ENCODE measurements around the gene OR1I1.

Gene OR1I1

GRCh38 chr19:15138427-15138826, 56.4 kb downstream of the OR1I1 start:
- no peak overlapping the region for H3K4me3 ChIP-seq (ENCODE audit: low read length)
- H3K9me2 ChIP-seq (replicated peaks; ENCODE audit: control insufficient read depth, low read length): no peaks in the 10 kb centered on the region
- H3K27ac ChIP-seq (ENCODE audit: low read depth, low read length): no peak overlapping the region
- peaks cover 9% of the 10 kb centered on the region for H3K9me3 ChIP-seq (ENCODE audit: control insufficient read depth, insufficient read depth, low read length)
- H3K27me3 ChIP-seq (ENCODE audit: control insufficient read depth, low read length): no peaks in the 10 kb centered on the region
- no peaks in the 10 kb centered on the region for H4K20me1 ChIP-seq (ENCODE audit: control insufficient read depth, insufficient read depth, low read depth, low read length)
- no peaks in the 10 kb centered on the region for H3K36me3 ChIP-seq (ENCODE audit: control insufficient read depth, low read length)
- no peaks in the 10 kb centered on the region for H3K4me1 ChIP-seq (ENCODE audit: control insufficient read depth, low read length)
- TF ChIP-seq EZH2phosphoT487 (IDR thresholded peaks at IDR 0.05; ENCODE audit: borderline replicate concordance, low read length): no peak
- TF ChIP-seq, protein P1, sequence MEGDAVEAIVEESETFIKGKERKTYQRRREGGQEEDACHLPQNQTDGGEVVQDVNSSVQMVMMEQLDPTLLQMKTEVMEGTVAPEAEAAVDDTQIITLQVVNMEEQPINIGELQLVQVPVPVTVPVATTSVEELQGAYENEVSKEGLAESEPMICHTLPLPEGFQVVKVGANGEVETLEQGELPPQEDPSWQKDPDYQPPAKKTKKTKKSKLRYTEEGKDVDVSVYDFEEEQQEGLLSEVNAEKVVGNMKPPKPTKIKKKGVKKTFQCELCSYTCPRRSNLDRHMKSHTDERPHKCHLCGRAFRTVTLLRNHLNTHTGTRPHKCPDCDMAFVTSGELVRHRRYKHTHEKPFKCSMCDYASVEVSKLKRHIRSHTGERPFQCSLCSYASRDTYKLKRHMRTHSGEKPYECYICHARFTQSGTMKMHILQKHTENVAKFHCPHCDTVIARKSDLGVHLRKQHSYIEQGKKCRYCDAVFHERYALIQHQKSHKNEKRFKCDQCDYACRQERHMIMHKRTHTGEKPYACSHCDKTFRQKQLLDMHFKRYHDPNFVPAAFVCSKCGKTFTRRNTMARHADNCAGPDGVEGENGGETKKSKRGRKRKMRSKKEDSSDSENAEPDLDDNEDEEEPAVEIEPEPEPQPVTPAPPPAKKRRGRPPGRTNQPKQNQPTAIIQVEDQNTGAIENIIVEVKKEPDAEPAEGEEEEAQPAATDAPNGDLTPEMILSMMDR (IDR thresholded peaks at IDR 0.05; ENCODE audit: low read depth, low read length, poor library complexity, severe bottlenecking): no peak
- no peaks in the 10 kb centered on the region for H3F3A ChIP-seq (ENCODE audit: control insufficient read depth, insufficient read depth)
- H3K79me2 ChIP-seq (ENCODE audit: control insufficient read depth, low read length): no peaks in the 10 kb centered on the region
- no peak overlapping the region for H3K4me2 ChIP-seq (ENCODE audit: low read length)

GRCh38 chr19:15141143-15141542, 59.1 kb downstream of the OR1I1 start:
- H3F3A ChIP-seq (ENCODE audit: control insufficient read depth, insufficient read depth): no peaks in the 10 kb centered on the region
- H3K9me2 ChIP-seq (replicated peaks; ENCODE audit: control insufficient read depth, low read length): no peaks in the 10 kb centered on the region
- no peak overlapping the region for H3K4me2 ChIP-seq (ENCODE audit: low read length)
- no peaks in the 10 kb centered on the region for H3K27me3 ChIP-seq (ENCODE audit: control insufficient read depth, low read length)
- H3K27ac ChIP-seq (ENCODE audit: low read depth, low read length): no peak overlapping the region
- peaks cover 9% of the 10 kb centered on the region for H3K9me3 ChIP-seq (ENCODE audit: control insufficient read depth, insufficient read depth, low read length)
- H3K4me3 ChIP-seq (ENCODE audit: low read length): no peak overlapping the region
- TF ChIP-seq, protein P1 (IDR thresholded peaks at IDR 0.05; ENCODE audit: low read depth, low read length, poor library complexity, severe bottlenecking): no peak
- TF ChIP-seq EZH2phosphoT487 (IDR thresholded peaks at IDR 0.05; ENCODE audit: borderline replicate concordance, low read length): no peak
- no peaks in the 10 kb centered on the region for H3K36me3 ChIP-seq (ENCODE audit: control insufficient read depth, low read length)
- H3K79me2 ChIP-seq (ENCODE audit: control insufficient read depth, low read length): no peaks in the 10 kb centered on the region
- H3K4me1 ChIP-seq (ENCODE audit: control insufficient read depth, low read length): no peaks in the 10 kb centered on the region
- H4K20me1 ChIP-seq (ENCODE audit: control insufficient read depth, insufficient read depth, low read depth, low read length): no peaks in the 10 kb centered on the region

- TF ChIP-seq, protein P1 (IDR thresholded peaks at IDR 0.05; ENCODE audit: low read depth, low read length, poor library complexity, severe bottlenecking): no peak
- TF ChIP-seq EZH2phosphoT487 (IDR thresholded peaks at IDR 0.05; ENCODE audit: borderline replicate concordance, low read length): no peak
- no peaks in the 10 kb centered on the region for H3K27me3 ChIP-seq (ENCODE audit: control insufficient read depth, low read length)
- no peaks in the 10 kb centered on the region for H3K79me2 ChIP-seq (ENCODE audit: control insufficient read depth, low read length)
- no peaks in the 10 kb centered on the region for H4K20me1 ChIP-seq (ENCODE audit: control insufficient read depth, insufficient read depth, low read depth, low read length)
- no peak overlapping the region for H3K4me2 ChIP-seq (ENCODE audit: low read length)
- H3K9me2 ChIP-seq (replicated peaks; ENCODE audit: control insufficient read depth, low read length): no peaks in the 10 kb centered on the region
- no peaks in the 10 kb centered on the region for H3K36me3 ChIP-seq (ENCODE audit: control insufficient read depth, low read length)
- no peaks in the 10 kb centered on the region for H3K4me1 ChIP-seq (ENCODE audit: control insufficient read depth, low read length)
- peaks cover 9% of the 10 kb centered on the region for H3K9me3 ChIP-seq (ENCODE audit: control insufficient read depth, insufficient read depth, low read length)
- no peaks in the 10 kb centered on the region for H3F3A ChIP-seq (ENCODE audit: control insufficient read depth, insufficient read depth)
- H3K4me3 ChIP-seq (ENCODE audit: low read length): no peak overlapping the region
- H3K27ac ChIP-seq (ENCODE audit: low read depth, low read length): no peak overlapping the region
These were observed 60.3 kb downstream of the OR1I1 start for GRCh38 chr19:15142313-15142712.
